Upper lobe of left lung (tissue), 4 donors: Measurements from ENCODE around the gene SPEN.

Experiments used
- POLR2A ChIP-seq, 4 donors: fragments of 450-650 bp; IDR thresholded peaks; one replicate each; pipeline ENCODE4 v1.5.1; 2016 to 2017; ENCODE audit warnings: antibody characterized with exemption in 4 of 4, mild to moderate bottlenecking in 2 of 4
- POLR2AphosphoS5 ChIP-seq, 2 donors: sonication (generic); formaldehyde crosslinking; IDR thresholded peaks; one replicate each; pipeline ENCODE4 v1.5.1; 2017; ENCODE audit warnings: antibody characterized with exemption in 2 of 2
- TF ChIP-seq, protein P1 (sequence below), 6 experiments: fragments of 450-650 bp in 4 of 6; fragments of 200-600 bp in 2 of 6; sonication (generic) in 2 of 6; IDR thresholded peaks; one replicate each; pipeline ENCODE4 v1.5.1; 2016 to 2019; ENCODE audit warnings: antibody characterized with exemption in 6 of 6

DNA sequence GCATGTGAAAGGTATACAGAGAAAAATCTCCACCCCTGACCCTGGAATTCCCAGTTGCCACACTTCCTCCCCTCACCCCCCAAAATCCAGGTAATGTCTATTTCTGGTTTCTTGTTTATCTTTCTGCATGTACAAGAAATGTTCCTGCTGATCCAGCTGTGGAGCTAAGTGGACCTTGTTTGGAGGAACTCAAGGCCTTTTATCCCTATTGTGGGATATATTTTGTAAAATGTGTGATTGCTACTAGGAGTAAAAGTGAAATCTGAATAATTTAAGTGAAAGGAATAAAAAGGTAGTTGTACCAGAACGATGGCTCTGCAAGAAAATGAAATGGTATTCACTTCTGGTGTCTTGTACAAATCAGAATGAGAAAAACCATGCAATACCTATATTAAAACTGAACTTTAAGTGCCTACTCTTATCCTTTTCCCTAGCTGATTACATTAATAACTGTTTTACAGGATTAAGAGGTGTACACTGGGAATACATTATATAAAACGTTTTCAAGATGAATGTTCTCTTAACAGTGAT is 3.0 kb downstream of the SPEN start:
- TF ChIP-seq, protein P1, sequence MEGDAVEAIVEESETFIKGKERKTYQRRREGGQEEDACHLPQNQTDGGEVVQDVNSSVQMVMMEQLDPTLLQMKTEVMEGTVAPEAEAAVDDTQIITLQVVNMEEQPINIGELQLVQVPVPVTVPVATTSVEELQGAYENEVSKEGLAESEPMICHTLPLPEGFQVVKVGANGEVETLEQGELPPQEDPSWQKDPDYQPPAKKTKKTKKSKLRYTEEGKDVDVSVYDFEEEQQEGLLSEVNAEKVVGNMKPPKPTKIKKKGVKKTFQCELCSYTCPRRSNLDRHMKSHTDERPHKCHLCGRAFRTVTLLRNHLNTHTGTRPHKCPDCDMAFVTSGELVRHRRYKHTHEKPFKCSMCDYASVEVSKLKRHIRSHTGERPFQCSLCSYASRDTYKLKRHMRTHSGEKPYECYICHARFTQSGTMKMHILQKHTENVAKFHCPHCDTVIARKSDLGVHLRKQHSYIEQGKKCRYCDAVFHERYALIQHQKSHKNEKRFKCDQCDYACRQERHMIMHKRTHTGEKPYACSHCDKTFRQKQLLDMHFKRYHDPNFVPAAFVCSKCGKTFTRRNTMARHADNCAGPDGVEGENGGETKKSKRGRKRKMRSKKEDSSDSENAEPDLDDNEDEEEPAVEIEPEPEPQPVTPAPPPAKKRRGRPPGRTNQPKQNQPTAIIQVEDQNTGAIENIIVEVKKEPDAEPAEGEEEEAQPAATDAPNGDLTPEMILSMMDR (IDR thresholded peaks at IDR 0.05), result no peak
- TF ChIP-seq POLR2AphosphoS5 (IDR thresholded peaks at IDR 0.05), result no peak
- no peak for TF ChIP-seq POLR2A (IDR thresholded peaks at IDR 0.05)
